B cell (primary cell): ENCODE measurements around the gene POLR1C. TPM values are rescaled to one million over a fixed set of nuclear protein-coding genes. Genes with fewer than 3 reads are reported as not detected.

Source experiments
- ATAC-seq: fragments of 200-7000 bp; cut with Tn5 transposase; one replicate; pipeline ENCODE4 v1.10.0; 2021; ENCODE audit warnings: low read depth, mild to moderate bottlenecking, moderate number of reproducible peaks, moderate library complexity
- CTCF ChIA-PET: fragments of 350-600 bp; sonication (Branson Sonifier 250); formaldehyde crosslinking; loops from one replicate; lab custom pipeline; 2021; ENCODE audit warnings: antibody characterized with exemption, inconsistent platforms; lab: Charles Lee
- POLR2A ChIA-PET: fragments of 350-600 bp; sonication (Branson Sonifier 250); formaldehyde crosslinking; loops from one replicate; lab custom pipeline; 2021; ENCODE audit warnings: antibody characterized with exemption; lab: Charles Lee
- DNase-seq: peaks from one replicate; pipeline ENCODE4 v3.0.0; 2013
- H2AFZ ChIP-seq: 2 replicates; pipeline ENCODE4 v1.6.1; 2012; ENCODE audit warnings: mild to moderate bottlenecking, low read depth, low read length; ENCODE audit not compliant: insufficient read depth, poor library complexity, severe bottlenecking
- H3K27ac ChIP-seq, 2 donors: 1 replicate in 1 of 2; 2 replicates in 1 of 2; pipeline ENCODE4 v1.5.1; 2012 to 2013; ENCODE audit warnings: low read length in 2 of 2, mild to moderate bottlenecking in 2 of 2, moderate library complexity in 1 of 2
- H3K27me3 ChIP-seq, 4 experiments: fragments of 200-600 bp in 1 of 4; sonication (generic) in 1 of 4; replicated peaks in 1 of 4; 1 replicate in 2 of 4; 2 replicates in 2 of 4; pipeline versions ENCODE4 v1.6.1 to v1.7.0; 2013 to 2016; ENCODE audit warnings: low read length in 3 of 4, mild to moderate bottlenecking in 2 of 4, mixed read lengths in 1 of 4, moderate library complexity in 1 of 4; ENCODE audit not compliant: insufficient read depth in 4 of 4, control insufficient read depth in 3 of 4; ENCODE audit errors: control extremely low read depth in 1 of 4
- H3K36me3 ChIP-seq, 2 experiments: replicated peaks in 1 of 2; 1 replicate in 1 of 2; 2 replicates in 1 of 2; pipeline versions ENCODE4 v1.6.1 to v1.7.1; 2013; ENCODE audit warnings: low read length in 1 of 2; ENCODE audit not compliant: insufficient read depth in 2 of 2, control insufficient read depth in 1 of 2; ENCODE audit errors: control extremely low read depth in 1 of 2, extremely low read depth in 1 of 2
- H3K4me1 ChIP-seq, 2 donors: fragments of 200-600 bp in 1 of 2; sonication (generic) in 1 of 2; 1 replicate in 1 of 2; 2 replicates in 1 of 2; pipeline versions ENCODE4 v1.5.1 to v1.6.1; 2013 to 2017; ENCODE audit warnings: low read length in 2 of 2; ENCODE audit not compliant: control insufficient read depth in 2 of 2, insufficient read depth in 2 of 2
- H3K4me2 ChIP-seq: replicated peaks from 2 replicates; pipeline ENCODE3; 2012; ENCODE audit warnings: mild to moderate bottlenecking, low read depth, low read length; ENCODE audit not compliant: poor library complexity, severe bottlenecking
- H3K4me3 ChIP-seq, 5 experiments: fragments of 200-600 bp in 1 of 5; sonication (generic) in 1 of 5; 1 replicate in 3 of 5; 2 replicates in 2 of 5; pipeline versions ENCODE4 v1.5.1 to v1.7.0; 2011 to 2016; ENCODE audit warnings: low read length in 4 of 5, mild to moderate bottlenecking in 4 of 5, low read depth in 2 of 5, control low read depth in 1 of 5, moderate library complexity in 1 of 5; ENCODE audit not compliant: insufficient read depth in 1 of 5; ENCODE audit errors: control extremely low read depth in 1 of 5, extremely low read depth in 1 of 5
- H3K79me2 ChIP-seq: fragments of 200-600 bp; sonication (generic); one replicate; pipeline ENCODE4 v1.6.0; 2016; ENCODE audit warnings: low read length; ENCODE audit not compliant: control insufficient read depth, insufficient read depth
- H3K9ac ChIP-seq: fragments of 200-600 bp; sonication (generic); 2 replicates; pipeline ENCODE4 v1.6.1; 2017; ENCODE audit warnings: mild to moderate bottlenecking, low read length, moderate library complexity
- H3K9me3 ChIP-seq, 3 donors: one replicate each; pipeline versions ENCODE4 v1.6.1 to v1.7.1; 2013; ENCODE audit warnings: low read length in 2 of 3; ENCODE audit not compliant: control insufficient read depth in 2 of 3, insufficient read depth in 1 of 3; ENCODE audit errors: control extremely low read depth in 1 of 3
- H4K20me1 ChIP-seq: 2 replicates; pipeline ENCODE4 v1.6.0; 2012; ENCODE audit warnings: mild to moderate bottlenecking, low read length; ENCODE audit not compliant: insufficient read depth, control insufficient read depth, poor library complexity, severe bottlenecking
- H3K27ac Mint-ChIP-seq: one replicate; pipeline ENCODE4 v1.8.0; 2021; ENCODE audit warnings: mixed read lengths
- H3K27me3 Mint-ChIP-seq: one replicate; pipeline ENCODE4 v1.8.0; 2021; ENCODE audit warnings: mixed read lengths
- H3K4me1 Mint-ChIP-seq: one replicate; pipeline ENCODE4 v1.8.0; 2021; ENCODE audit warnings: mixed read lengths
- H3K4me3 Mint-ChIP-seq: one replicate; pipeline ENCODE4 v1.8.0; 2021; ENCODE audit warnings: mixed read lengths
- H3K9me3 Mint-ChIP-seq: one replicate; pipeline ENCODE4 v1.8.0; 2022; ENCODE audit warnings: mixed read lengths; ENCODE audit not compliant: insufficient read depth
- CTCF ChIP-seq: fragments of 200-600 bp; IDR thresholded peaks from one replicate; pipeline ENCODE4 v1.8.0; 2022; ENCODE audit warnings: antibody characterized with exemption, mild to moderate bottlenecking
- EZH2 ChIP-seq: IDR thresholded peaks from 2 replicates; pipeline ENCODE4 v1.6.1; 2012; ENCODE audit warnings: borderline replicate concordance, low read depth, mild to moderate bottlenecking, moderate library complexity, low read length; ENCODE audit not compliant: insufficient read depth, poor library complexity, severe bottlenecking
- WGBS: methylation state at CpG from one replicate; pipeline ENCODE4 v1.1.5; 2013; ENCODE audit warnings: missing lambda C conversion rate; ENCODE audit not compliant: insufficient coverage; 5-methylcytosine and 5-hydroxymethylcytosine counted together
- intact Hi-C: fragments of 100-400 bp; cut with micrococcal nuclease; formaldehyde crosslinking; loops from one replicate; pipeline ENCODE4 v1.10.0; 2022
- polyA plus RNA-seq: library from polyadenylated mRNA; depleted of rRNA; stranded (reverse); fragments of >200 nt; gene quantifications from 2 replicates; pipeline ENCODE4 v1.2.3, GENCODE V29; 2012
- total RNA-seq, 2 donors: library from RNA; stranded (reverse); fragments of 120-200 nt in 1 of 2; gene quantifications; 1 replicate in 1 of 2; 2 replicates in 1 of 2; pipeline versions ENCODE4 v1.2.3 to v1.2.4, GENCODE V29; 2013 to 2022

POLR1C gene
- total and polyA plus RNA-seq, 2 donors (not counting 1 experiment from before 2014, with no cell fraction given): 21.4 to 43.3 TPM

DNA sequence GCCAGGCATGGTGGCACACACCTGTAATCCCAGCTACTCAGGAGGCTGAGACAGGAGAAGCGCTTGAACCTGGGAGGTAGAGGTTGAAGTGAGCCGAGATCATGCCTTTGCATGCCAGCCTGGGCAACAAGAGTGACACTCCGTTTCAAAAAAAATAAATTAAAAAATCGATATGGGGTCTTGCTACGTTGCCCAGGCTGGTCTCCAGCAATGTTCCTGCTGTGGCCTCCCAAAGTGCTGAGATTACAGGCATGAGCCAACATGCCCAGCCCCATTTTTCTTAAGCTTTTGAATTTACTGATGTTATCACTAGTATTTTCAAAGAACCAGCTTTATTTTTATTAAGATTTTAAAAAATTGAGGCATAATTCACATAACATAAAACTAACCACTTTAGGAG is 23.6 kb downstream of the POLR1C start:
- Mint-ChIP-seq H3K27ac (no peak overlapping the region), H3K4me3 (no peak overlapping the region), H3K4me1 (peaks cover 4% of the 10 kb centered on the region), H3K9me3 (no peaks in the 10 kb centered on the region), H3K27me3 (no peaks in the 10 kb centered on the region)
- intact Hi-C loops: no loop called here
- ChIA-PET POLR2A (no interaction called here), CTCF (no interaction called here)
- Histone ChIP-seq H3K27ac (no peak overlapping the region), H4K20me1 (no peaks in the 10 kb centered on the region), H3K9ac (no peak overlapping the region), H3K4me1 (no peaks in the 10 kb centered on the region), H3K9me3 (no peaks in the 10 kb centered on the region), H3K27me3 (no peaks in the 10 kb centered on the region), H2AFZ (no peak overlapping the region), H3K36me3 (peaks cover 0 to 27% of the 10 kb centered on the region in 2 experiments), H3K4me3 (no peak overlapping the region), H3K4me2 (no peak overlapping the region), H3K79me2 (no peaks in the 10 kb centered on the region)
- 100% methylated on average over 5 of the region's 5 CpGs for WGBS
- TF ChIP-seq EZH2 (no peak), CTCF (no peak)
- no peak for DNase-seq
- ATAC-seq: no peak

- H3K79me2 ChIP-seq: no peaks in the 10 kb centered on the region
- no peak overlapping the region for H2AFZ ChIP-seq
- ChIA-PET CTCF (no interaction called here), POLR2A (no interaction called here)
- Mint-ChIP-seq H3K9me3 (no peaks in the 10 kb centered on the region), H3K27ac (peak overlapping the region; percentile 5), H3K27me3 (no peaks in the 10 kb centered on the region), H3K4me1 (peaks cover 4% of the 10 kb centered on the region), H3K4me3 (no peak overlapping the region)
- H3K36me3 ChIP-seq: peaks cover 0 to 39% of the 10 kb centered on the region in 2 experiments
- TF ChIP-seq EZH2 (no peak), CTCF (no peak)
- H4K20me1 ChIP-seq: no peaks in the 10 kb centered on the region
- H3K9ac ChIP-seq: no peak overlapping the region
- H3K4me2 ChIP-seq: no peak overlapping the region
- intact Hi-C loops: no loop called here
- H3K4me3 ChIP-seq: no peak overlapping the region
- ATAC-seq (no peak), DNase-seq (no peak)
- no peaks in the 10 kb centered on the region for H3K4me1 ChIP-seq
- H3K27ac ChIP-seq: no peak overlapping the region
- WGBS: 93% methylated on average over 2 of the region's 8 CpGs
- H3K9me3 ChIP-seq: no peaks in the 10 kb centered on the region
- no peaks in the 10 kb centered on the region for H3K27me3 ChIP-seq
These were observed 25.0 kb downstream of the POLR1C start for GRCh38 chr6:43541774-43542471.
